ENCODE results near the gene CERS1.
A peak's percentile ranks its signal among the peaks of the same experiment; 100 is the strongest.

The CERS1 gene

GRCh38 chr19:18832306-18833140 is 63.4 kb downstream of the CERS1 start:
- DNase-seq: peak; percentile 21

- DNase-seq: peak; percentile 97
Observed at GRCh38 chr19:18831524-18832305, 64.2 kb downstream of the CERS1 start, which contains the start of gene UPF1. Gene UPF1, plus strand, starts transcription at chr19:18831959. Its CDS starts 251 bp downstream, at chr19:18832210.

- DNase-seq: no peak
Observed at GRCh38 chr19:18830488-18830887, 65.5 kb downstream of the CERS1 start.

GRCh38 chr19:18828786-18829185 is 67.2 kb downstream of the CERS1 start:
- DNase-seq: no peak
